HUDEP-2 (cell line): Measurements from ENCODE around the gene PILRB.
A peak's percentile ranks its signal among the peaks of the same experiment; 100 is the strongest.
"Not testable (repeated sequence)": the region's sequence is repeated elsewhere in the genome, so short reads cannot be mapped to it uniquely, and the experiment has no call there.

Experiments
- DNase-seq, 76 experiments: peaks; one replicate each; lab custom pipeline; 2025; ENCODE audit not compliant: unreplicated experiment in 76 of 76; lab: John Stamatoyannopoulos, UW

PILRB gene

DNA sequence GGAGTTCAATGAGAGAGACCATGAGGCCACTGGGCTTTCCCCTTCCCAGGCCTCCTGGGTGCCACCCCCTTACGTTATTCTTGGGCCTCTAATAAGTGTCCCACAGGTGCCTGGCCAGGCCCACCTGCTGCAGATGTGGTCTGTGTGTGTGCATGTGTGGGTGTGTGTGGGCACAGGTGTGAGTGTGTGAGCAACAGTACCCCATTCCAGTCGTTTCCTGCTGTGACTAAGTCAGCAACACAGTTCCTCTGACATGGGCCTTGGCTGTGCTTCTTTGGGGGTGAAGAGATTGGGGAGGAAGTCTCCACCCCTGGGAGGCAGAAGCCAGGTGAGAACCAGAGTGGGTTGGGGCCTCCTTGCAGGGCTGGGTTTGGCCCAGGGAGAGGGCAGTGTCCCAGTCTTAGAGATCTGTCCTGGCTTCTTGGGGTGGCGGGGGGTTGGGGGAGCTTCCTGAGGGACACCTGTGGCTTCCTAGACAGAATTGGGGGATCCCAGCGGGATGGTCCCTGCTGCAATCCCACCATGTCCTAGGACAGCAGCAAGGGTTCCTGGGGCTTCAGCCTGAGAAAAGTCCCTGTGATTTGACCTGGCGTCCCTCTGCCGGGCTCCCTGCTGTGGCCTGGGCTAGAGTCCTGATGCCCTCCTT is 4.1 kb upstream of the PILRB start:
- no peak for DNase-seq

GRCh38 chr7:100356416-100357068 is 1.4 kb upstream of the PILRB start:
- no peak for DNase-seq

DNA sequence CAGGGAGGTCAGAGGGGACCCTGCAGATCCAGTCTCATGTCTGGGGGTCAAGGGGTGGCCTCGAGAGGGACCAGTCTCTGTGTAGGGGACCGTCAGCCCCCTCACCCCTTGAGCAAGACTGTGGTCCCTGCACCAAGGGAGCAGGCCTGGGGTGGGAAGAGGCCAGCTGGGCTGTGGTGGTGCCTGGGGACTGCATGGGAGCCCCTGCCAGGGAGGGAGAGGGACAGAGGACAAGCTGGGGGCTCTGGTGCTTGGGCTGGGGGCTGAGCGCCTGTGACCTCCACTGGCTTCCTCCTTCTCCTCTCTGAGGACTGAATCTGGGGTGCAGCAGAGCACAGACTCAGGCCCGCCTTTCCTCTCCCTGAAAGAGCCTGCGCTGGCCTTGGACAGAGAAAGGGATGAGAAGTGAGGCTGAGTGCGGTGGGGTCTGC is 771 bp upstream of the PILRB start:
- DNase-seq, result no peak

GRCh38 chr7:100358857-100359212 is 918 bp downstream of the PILRB start:
- DNase-seq, result no peak

DNA sequence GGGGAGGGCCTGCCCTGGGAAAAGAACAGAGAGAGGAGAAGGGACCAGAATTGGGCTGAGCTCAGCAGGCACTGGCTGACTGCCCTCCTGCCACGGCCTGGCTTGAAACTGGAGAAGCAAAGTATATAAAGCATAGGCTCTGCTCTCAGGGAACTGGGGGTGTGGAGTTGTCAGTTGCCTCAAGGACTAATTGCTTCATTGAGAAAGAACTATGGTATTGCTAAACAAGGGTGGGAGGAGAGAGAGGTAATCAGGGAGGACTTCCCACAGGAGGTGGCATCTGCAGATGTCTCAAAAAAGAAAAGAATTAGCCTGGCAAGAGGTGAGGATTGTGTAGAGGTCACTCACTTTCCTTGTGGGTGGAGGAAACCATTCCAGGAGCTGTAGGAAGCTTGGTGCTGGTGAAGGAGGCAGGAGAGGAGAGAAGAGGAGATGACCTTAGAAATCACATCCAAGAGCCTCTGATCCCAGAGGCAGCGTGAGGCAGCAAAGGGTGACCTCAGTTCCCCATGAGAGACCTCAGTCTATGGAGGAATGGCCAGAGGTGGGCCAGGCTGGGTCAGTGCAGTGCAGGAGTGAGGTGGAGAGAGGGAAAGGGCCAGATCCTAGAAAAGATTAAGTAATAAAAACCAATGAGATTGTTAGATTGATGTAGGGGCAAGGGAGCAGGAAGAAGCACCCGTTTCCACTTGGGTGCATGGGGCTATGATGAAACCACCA is 2.4 kb downstream of the PILRB start:
- no peak for DNase-seq

- DNase-seq, result no peak
These were observed 5.2 kb downstream of the PILRB start for GRCh38 chr7:100363098-100363497.

DNA sequence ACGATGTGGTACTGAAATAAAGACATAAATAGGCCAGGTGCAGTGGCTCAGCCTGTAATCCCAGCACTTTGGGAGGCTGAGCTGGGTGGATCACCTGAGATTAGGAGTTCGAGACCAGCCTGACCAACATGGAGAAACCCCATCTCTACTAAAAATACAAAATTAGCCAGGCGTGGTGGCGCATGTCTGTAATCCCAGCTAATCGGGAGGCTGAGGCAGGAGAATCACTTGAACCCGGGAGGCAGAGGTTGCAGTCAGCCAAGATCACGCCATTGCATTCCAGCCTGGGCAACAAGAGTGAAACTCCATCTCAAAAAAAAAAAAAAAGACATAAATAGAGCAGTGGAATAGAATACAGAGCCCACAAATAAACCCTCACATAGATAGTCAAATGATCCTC is 5.9 kb downstream of the PILRB start:
- not testable (repeated sequence) for DNase-seq

DNA sequence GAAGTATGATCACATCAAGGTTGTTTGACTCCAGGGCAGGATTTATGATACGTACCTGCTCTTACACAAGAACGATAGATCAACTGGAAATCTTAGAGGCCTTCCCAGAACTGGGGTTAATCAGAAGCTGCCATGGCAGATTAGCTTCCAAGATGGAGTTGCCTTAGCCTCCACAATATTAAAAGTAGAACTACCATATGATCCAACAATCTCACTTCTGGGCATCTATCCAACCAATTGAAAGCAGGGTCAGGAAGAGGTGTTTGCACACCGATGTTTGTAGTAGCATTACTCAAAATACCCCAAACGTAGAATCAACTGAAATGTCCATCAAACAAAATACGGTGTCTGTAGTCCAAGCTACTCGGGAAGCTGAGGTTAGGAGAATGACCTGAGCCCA is 6.6 kb downstream of the PILRB start:
- DNase-seq, result no peak

- not testable (repeated sequence) for DNase-seq
These were observed 8.1 kb downstream of the PILRB start for GRCh38 chr7:100365998-100366367.

GRCh38 chr7:100366411-100367250 is 8.7 kb downstream of the PILRB start:
- no peak for DNase-seq

GRCh38 chr7:100367251-100367620 is 9.3 kb downstream of the PILRB start:
- DNase-seq, result peak in 1 of 76 experiments; percentile 2

DNA sequence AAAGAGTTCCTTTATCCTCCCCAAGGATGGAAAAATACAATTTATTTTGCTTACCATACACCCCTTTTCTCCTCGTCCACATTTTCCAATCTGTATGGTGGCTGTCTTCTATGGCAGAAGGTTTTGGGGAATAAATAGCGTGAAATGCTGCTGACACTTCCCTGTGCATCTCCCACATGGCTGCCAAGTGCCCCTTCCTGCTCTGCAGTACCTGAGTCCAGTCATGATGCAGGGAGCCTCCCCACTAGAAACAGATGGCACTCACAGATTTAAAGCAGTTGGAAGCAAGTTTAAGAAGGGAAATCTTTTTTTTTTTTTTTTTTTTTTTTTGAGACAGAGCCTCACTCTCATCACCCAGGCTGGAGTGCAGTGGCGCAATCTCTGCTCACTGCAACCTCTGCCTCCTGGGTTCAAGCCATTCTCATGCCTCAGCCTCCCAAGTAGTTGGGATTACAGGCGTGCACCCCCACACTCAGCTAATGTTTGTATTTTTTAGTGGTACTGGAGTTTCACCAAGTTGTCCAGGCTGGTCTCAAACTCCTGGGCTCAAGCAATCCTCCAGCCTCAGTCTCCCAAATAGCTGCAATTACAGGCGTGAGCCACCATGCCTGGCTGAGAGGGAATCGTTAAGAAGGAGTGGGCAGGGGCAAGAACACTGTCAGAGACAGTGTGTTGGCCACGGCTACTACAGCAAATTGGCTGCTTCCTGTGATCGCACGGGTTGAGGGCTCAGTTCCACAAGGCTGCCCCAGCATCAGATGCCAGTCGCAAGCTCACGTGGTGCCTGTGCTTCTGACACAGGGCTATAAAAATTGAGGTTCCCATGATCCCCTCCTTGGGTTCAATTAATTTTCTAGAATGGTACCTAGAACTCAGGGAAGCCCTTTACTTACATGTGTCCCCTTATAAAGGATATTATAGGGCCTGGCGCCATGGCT is 10.0 kb downstream of the PILRB start:
- DNase-seq, result peak in 1 of 76 experiments; percentile 1

DNA sequence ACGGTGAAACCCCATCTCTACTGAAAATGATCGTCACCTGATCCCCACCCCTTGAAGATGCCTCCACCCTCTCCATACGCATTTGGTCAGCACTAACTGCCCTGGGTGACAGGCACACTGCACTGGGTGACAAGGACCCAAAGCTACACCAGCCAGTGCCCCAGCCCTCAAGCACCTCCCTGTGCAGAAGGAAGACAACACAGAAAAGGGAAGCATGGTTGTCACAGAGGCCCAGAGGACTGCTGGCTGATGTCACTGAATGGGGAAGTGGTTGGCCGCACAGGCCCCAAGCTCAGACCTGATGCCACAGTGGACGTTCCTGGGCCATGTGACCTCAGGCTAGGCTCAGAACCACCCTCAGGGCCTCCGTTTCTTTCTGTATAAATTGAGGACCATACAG is 11.2 kb downstream of the PILRB start:
- DNase-seq, result peak in 14 of 76 experiments; percentile 1 to 30 (median 14)

- DNase-seq, result no peak
These were observed 12.4 kb downstream of the PILRB start for GRCh38 chr7:100370303-100370702.

DNA sequence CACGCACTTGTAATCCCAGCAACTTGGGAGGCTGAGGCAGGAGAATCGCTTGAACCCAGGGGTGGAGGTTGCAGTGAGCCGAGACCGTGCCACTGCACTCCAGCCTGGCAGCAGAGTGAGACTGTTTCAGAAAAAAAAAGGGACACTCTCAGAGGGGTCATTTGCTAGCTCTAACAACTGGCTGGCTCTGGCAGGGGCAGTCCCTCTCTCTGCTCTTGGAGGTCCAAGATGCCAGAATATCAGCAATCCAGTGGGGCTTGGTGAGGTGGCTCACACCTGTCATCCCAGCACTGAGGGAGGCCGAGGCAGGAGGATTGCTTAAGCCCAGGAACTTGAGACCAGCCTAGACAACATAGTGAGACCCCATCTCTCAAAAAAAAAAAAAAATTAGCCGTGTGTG is 12.8 kb downstream of the PILRB start:
- no peak for DNase-seq

DNA sequence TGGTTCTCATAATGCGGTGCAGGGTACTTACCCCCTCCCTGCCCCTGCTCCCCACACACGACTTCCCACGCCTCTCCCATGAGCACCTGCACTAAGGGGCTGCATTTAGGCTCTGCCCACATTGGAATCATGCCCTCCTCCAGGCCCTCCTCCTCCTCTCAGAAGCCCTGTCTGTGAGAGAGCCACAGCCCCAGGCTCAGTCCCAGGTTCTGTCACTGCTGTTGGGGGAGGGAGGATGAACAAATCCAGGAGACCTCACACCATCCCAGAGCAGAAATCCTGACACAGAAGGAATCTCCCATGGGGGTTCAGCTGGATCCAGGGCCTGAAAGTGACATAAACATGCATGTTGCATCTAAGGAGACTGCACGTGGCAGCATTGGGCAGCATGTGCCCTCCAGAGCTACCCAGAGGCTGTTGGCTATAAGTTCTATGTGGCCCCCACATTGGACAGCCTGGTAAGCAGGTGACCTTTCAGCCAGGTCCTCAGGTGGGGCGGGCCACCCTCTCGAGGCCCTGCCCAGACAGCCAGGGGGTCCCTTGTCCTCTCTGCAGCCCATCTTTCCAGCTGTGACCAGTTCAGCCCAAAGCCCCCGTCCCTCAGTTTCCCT is 13.7 kb downstream of the PILRB start:
- DNase-seq, result no peak

- DNase-seq, result no peak
These were observed 14.3 kb downstream of the PILRB start for GRCh38 chr7:100372256-100372655.

- no peak for DNase-seq
These were observed 14.8 kb downstream of the PILRB start for GRCh38 chr7:100372694-100373093.

DNA sequence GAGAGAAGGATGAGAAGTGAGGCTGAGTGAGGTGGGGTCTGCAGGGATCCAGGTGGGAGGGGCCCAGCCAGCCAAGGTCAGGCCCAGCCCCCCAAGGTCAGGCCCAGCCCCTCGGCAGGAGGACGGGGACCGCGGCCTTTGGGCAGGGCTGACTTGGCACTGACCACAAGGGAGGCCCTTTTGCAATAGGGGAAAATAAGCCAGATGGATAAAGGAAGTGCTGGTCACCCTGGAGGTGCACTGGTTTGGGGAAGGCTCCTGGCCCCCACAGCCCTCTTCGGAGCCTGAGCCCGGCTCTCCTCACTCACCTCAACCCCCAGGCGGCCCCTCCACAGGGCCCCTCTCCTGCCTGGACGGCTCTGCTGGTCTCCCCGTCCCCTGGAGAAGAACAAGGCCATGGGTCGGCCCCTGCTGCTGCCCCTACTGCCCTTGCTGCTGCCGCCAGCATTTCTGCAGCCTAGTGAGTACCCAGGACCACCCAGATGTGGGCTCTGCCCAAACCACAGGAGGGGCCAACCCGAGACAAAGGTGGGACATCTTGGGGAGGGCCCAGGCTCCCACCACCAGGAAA is 15.4 kb downstream of the PILRB start, which contains the start of gene PILRA:
PILRA (plus strand) TSS at position 227 of the 571 bp plus-strand sequence; CDS start at position 397, 170 bp downstream.
- DNase-seq, result no peak
